Caki2 (cell line): ENCODE results near the gene OR52B4. TPM values are rescaled to one million over a fixed set of nuclear protein-coding genes. Genes with fewer than 3 reads are reported as not detected.
"Not testable (repeated sequence)": the region's sequence is repeated elsewhere in the genome, so short reads cannot be mapped to it uniquely, and the experiment has no call there.

Experiments used
- DNase-seq: peaks from one replicate; pipeline ENCODE4 v3.0.0-alpha.2; 2015; ENCODE audit warnings: low read depth
- in situ Hi-C: cut with HindIII; loops from 2 replicates; pipeline ENCODE4 v1.10.0; 2016; ENCODE audit warnings: low sequenced_read_pairs, low pct_unique_long_range_greater_than_20kb, mixed read lengths
- total RNA-seq: library from RNA; depleted of rRNA; stranded (reverse); fragments of >200 nt; shearing (Covaris generic); gene quantifications from 2 replicates; pipeline ENCODE4 v1.2.3, GENCODE V29; 2014; ENCODE audit warnings: low replicate concordance; rRNA removed

The OR52B4 gene
- not detected in 2 replicates for total RNA-seq

GRCh38 chr11:4368286-4368685 is at the start of gene OR52B4:
Gene OR52B4 (minus strand): TSS chr11:4368386. CDS start chr11:4368295, 91 bp downstream.
- no peak for DNase-seq
- in situ Hi-C loops = no loop called here

DNA sequence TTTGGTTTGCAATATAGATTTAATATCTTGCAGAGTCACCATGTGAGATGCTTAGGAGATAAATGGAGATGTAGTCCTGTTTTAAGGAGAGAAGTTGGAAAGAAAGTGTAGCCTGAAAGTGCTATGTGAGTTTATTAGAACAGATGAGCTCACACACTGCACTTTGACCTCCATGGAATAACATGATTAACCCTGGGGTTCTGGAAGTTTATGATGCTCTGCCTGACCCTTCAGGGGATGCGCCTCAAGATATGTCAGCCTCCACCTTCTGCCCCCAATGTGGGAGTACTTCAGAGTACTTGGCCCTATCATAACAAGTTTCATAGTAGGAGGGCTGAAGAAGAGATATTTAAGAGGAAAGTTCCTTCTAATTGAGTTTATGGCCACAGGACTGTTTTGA is 48.6 kb upstream of the OR52B4 start:
- in situ Hi-C loops = no loop called here
- no peak for DNase-seq

- in situ Hi-C loops = no loop called here
- no peak for DNase-seq
These were observed 48.1 kb upstream of the OR52B4 start for GRCh38 chr11:4416306-4416705.

DNA sequence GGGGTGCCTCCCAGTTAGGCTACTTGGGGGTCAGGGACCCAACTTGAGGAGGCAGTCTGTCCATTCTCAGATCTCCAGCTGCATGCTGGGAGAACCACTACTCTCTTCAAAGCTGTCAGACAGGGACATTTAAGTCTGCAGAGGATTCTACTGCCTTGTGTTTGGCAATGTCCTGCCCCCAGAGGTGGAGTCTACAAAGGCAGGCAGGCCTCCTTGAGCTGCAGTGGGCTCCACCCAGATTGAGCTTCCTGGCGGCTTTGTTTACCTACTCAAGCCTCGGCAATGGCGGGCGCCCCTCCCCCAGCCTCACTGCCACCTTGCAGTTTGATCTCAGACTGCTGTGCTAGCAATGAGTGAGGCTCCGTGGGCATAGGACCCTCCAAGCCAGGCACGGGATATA is 38.0 kb upstream of the OR52B4 start:
- in situ Hi-C loops, DNase-seq: not testable (repeated sequence)

DNA sequence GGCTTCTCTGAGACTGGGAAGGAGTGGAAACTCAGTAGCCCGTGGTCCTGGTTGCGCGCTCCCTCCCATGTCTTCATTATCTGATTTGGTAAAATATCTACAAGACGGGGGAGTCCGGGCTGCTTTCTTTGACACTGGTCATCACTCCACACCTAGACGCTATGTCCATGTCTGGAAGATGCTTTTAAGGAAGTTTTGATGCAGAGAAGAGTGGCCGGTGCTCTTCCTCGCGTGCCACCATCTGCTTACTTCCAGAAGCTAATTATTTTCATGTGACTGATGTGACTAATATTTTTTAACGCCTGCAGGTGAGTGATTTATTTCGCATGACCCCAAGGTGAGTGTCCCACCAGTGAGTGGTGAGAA is 25.7 kb upstream of the OR52B4 start:
- DNase-seq = no peak
- in situ Hi-C loops = no loop called here

DNA sequence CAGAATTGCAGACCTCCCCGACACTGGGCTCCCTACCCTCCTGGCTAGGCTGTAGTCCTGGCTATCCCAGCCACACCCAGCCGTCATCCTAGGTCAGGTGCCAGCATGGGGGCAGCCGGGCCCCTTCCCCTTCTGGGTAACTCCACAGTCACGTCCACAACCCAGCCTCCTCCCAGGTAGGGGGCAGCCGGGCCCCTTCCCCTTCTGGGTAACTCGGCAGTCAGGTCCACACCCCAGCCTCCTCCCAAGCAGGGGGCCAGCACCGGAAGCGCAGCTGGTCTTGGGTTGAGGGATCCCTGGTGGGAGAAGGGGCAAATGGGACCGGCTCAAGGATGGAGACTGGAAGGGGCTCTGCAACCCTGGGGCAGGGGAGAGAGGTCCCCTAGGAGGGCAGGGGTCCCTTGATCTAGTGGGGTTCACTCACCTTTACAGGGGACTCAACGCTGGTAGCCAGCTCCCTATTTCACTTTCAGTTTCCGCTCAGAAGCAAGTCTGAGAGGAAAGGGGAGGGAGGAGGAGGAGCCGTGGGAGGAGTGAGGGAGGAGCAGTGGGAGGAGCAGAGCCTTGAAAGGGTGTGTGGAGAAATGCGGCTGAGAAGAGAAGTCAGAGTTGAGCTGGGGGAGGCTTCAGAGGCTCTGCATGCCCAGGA is 25.1 kb upstream of the OR52B4 start, which contains the start of gene TRIM21:
TRIM21 (minus strand) TSS at position 494 of the 649 bp plus-strand sequence. CDS start 3,293 bp downstream, outside the sequence.
- peak; percentile 87 for DNase-seq
- in situ Hi-C loops = no loop called here

GRCh38 chr11:4388221-4388620 is 20.0 kb upstream of the OR52B4 start:
- no peak for DNase-seq
- in situ Hi-C loops = no loop called here

DNA sequence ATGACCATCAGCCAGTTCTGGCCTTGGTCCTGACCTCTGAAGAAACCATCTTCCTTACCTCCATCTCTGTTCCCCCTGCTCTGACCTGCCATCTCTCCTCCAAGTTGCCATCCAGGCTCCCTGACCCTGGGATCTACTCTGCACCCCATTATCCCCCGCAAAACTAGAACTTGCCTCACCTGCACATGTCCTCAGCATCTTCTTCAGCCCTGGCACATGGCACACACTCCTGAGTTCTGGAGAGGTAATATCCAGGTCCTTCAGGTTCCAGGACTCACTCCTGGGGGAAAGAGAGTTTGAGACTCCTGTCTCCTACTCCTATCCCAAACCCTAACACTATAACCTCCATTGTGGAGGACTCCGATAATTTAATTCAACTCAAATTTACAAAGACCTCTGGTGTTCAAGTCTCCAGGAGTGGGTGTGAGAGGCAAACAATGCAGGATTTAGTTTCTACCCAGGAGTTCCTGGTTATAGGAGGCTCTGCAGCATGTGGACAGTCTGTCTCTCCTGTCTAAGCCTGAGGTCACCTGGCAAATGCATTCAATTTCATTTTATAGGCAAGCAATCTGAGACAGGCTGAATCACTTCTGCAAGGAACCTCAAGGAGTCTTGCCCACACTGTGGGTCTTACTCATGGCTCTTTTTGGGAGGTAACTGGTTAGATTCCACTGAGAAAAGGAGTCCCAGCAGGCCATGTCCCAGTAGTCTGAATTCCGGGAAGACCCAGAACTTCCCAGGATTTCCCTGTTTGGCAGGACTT is 18.0 kb upstream of the OR52B4 start:
- DNase-seq = no peak
- in situ Hi-C loops = no loop called here

DNA sequence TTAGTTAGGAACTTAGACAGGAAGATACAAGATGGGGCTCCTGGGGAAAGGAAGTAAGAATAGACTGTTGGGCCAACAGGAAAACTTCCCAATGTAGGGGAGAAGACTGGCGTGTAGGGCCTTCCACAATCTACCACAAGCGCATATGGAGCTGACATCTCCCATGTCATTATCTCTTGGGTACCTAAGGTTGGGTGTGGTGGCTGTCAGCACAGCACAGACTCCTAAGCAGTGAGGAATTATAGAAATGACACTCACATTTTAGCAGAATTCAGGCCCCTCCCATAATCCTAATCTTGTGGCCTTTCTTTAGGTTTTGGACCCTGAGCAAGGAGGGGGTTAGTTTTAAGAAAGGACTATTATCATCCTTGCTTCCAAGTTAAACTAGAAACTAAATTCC is 13.7 kb upstream of the OR52B4 start:
- in situ Hi-C loops = no loop called here
- DNase-seq = no peak

DNA sequence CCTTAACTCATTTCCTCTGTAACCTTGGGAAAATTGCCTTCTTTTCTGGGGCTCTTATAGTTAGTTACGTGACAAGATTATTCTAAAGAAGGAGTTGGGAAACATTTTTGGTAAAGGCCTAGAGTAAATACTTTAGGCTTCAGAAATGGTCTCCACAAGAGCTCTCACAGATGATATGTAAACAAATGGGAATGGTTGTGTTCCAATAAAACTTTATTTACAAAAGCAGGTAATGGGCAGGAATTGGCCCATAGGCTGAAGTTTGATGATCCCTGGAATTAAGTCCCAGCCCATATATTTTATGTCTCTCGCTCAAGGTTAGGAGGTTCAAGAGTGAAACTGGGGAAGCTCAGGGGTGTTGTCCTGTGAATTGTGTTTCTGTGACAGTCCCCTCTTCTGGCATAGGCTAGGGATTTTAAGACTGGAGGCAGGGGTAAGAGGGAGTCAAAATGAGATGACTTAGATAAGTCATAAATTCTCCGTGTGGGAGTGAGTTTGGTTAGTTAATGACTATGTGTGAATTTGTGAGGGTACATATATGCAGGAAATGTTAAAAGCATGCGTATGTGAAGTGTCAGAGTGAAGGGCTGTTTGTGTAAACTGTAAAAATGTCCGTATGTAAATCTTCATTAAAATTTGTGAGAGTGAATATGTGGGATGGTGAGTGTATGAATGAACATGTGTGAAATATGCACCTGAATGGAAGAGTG is 7.4 kb upstream of the OR52B4 start:
- DNase-seq = no peak
- in situ Hi-C loops = no loop called here

DNA sequence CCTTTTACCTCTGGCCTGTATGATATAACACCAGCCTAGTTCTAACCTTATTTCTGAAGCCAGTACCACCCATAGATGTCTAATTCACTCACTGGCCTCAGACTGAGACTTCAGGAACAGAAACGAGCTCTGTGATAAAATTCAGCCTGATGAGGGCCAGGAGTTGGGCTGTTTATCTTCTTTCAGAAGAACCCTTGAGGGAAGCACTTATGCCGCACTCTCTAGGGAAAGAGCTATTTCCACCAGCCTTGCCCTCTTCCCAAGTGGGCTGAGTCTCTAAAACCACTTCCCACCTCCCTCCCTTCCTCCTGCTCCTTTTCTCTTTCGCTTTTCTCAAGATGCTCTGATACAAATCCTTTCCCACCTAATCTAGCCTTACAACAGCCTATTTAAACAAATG is 2.0 kb upstream of the OR52B4 start:
- DNase-seq = no peak
- in situ Hi-C loops = no loop called here

DNA sequence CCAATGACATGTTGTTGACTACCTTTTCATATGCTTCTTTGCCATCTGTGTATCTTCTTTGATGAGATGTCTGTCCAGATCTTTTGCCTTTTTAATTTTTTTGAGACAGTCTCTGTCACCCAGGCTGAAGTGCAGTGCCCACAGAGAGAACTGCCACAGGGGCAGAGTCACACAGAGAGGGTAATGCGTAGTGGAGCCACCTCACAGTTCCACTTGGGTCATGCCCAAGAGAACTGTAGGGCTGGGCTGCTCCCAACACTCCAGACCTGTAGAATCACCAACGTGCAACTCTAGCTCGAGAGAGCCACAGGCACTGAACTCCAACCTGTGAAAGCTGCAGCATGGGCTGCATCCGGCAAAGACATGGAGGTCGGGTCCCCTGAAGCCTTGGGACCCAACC is 20.0 kb downstream of the OR52B4 start:
- in situ Hi-C loops, DNase-seq: not testable (repeated sequence)

- DNase-seq, in situ Hi-C loops: not testable (repeated sequence)
These were observed 22.8 kb downstream of the OR52B4 start for GRCh38 chr11:4345366-4345765.

GRCh38 chr11:4334356-4334755 is 33.8 kb downstream of the OR52B4 start:
- DNase-seq, in situ Hi-C loops: not testable (repeated sequence)

Other genes starting within 250 kb of the OR52B4 start
- gene TRIM21, start 25.3 kb upstream of the OR52B4 start, total RNA-seq = 22.1 and 26.9 TPM in 2 replicates
- gene OR52K2, start 80.9 kb upstream of the OR52B4 start, total RNA-seq = not detected in 2 replicates
- not detected in 2 replicates for gene OR52K1, start 114.3 kb upstream of the OR52B4 start, total RNA-seq
- gene OR52M1, start 176.8 kb upstream of the OR52B4 start, total RNA-seq = not detected in 2 replicates
- gene OR52I2, start 213.4 kb upstream of the OR52B4 start, total RNA-seq = not detected in 2 replicates
- not detected in 2 replicates for gene OR52I1, start 225.7 kb upstream of the OR52B4 start, total RNA-seq
- 10.2 and 13.7 TPM in 2 replicates for gene TRIM68, start 239.8 kb upstream of the OR52B4 start, total RNA-seq